Neural cell (in vitro differentiated cells): Measurements from ENCODE around the gene GPSM3. TPM values are rescaled to one million over a fixed set of nuclear protein-coding genes. Genes with fewer than 3 reads are reported as not detected.

Experiments
- H2AFZ ChIP-seq: fragments of 200-600, 300-800 bp; sonication (generic), shearing (Covaris generic); 2 replicates; pipeline ENCODE4 v1.6.0; 2014; ENCODE audit warnings: low read depth, mild to moderate bottlenecking, antibody characterized with exemption, low read length, moderate library complexity
- H3F3A ChIP-seq: fragments of 200-600 bp; shearing (Covaris generic); 2 replicates; pipeline ENCODE4 v1.6.1; 2016; ENCODE audit warnings: mild to moderate bottlenecking, moderate library complexity, mixed read lengths, antibody characterized with exemption, low read length; ENCODE audit not compliant: insufficient read depth, poor library complexity, severe bottlenecking
- H3K27ac ChIP-seq: fragments of 200-600, 300-800 bp; sonication (generic), shearing (Covaris generic); 2 replicates; pipeline ENCODE4 v1.5.1; 2014; ENCODE audit warnings: mild to moderate bottlenecking, low read length, moderate library complexity
- H3K27me3 ChIP-seq: fragments of 300-800, 200-600 bp; sonication (generic), shearing (Covaris generic); 2 replicates; pipeline ENCODE4 v1.6.0; 2014; ENCODE audit warnings: mild to moderate bottlenecking, low read depth, low read length, moderate library complexity; ENCODE audit not compliant: insufficient read depth
- H3K36me3 ChIP-seq: fragments of 300-800, 200-600 bp; sonication (generic), shearing (Covaris generic); 2 replicates; pipeline ENCODE4 v1.5.1; 2014; ENCODE audit warnings: mild to moderate bottlenecking, antibody characterized with exemption, low read length, moderate library complexity; ENCODE audit not compliant: insufficient read depth
- H3K4me2 ChIP-seq: fragments of 300-800, 200-600 bp; sonication (generic), shearing (Covaris generic); 2 replicates; pipeline ENCODE4 v1.6.0; 2014; ENCODE audit warnings: mild to moderate bottlenecking, low read length
- H3K4me3 ChIP-seq: fragments of 300-800, 200-600 bp; sonication (generic), shearing (Covaris generic); 2 replicates; pipeline ENCODE4 v1.5.1; 2014; ENCODE audit warnings: mild to moderate bottlenecking, low read length, moderate library complexity
- H3K79me2 ChIP-seq: fragments of 200-600 bp; shearing (Covaris generic); replicated peaks from 2 replicates; pipeline ENCODE4 v1.6.0; 2014; ENCODE audit warnings: mild to moderate bottlenecking, low read length, moderate library complexity; ENCODE audit not compliant: insufficient read depth
- H3K9ac ChIP-seq: fragments of 300-800, 200-600 bp; sonication (generic), shearing (Covaris generic); 2 replicates; pipeline ENCODE4 v1.6.1; 2016; ENCODE audit warnings: mild to moderate bottlenecking, low read length, mixed read lengths
- H3K9me2 ChIP-seq: fragments of 200-600 bp; shearing (Covaris generic); 2 replicates; pipeline ENCODE4 v1.6.1; 2016; ENCODE audit warnings: mild to moderate bottlenecking, low read length, mixed read lengths; ENCODE audit not compliant: insufficient read depth
- H3K9me3 ChIP-seq: fragments of 200-600, 300-800 bp; sonication (generic), shearing (Covaris generic); 2 replicates; pipeline ENCODE4 v1.6.1; 2016; ENCODE audit warnings: mild to moderate bottlenecking, mixed run types, low read length, moderate library complexity, mixed read lengths
- H4K20me1 ChIP-seq: fragments of 200-600 bp; shearing (Covaris generic); 2 replicates; pipeline ENCODE4 v1.6.1; 2016; ENCODE audit warnings: mild to moderate bottlenecking, mixed run types; ENCODE audit not compliant: insufficient read depth
- EP300 ChIP-seq: fragments of 450-650 bp; conservative IDR thresholded peaks from 2 replicates; pipeline ENCODE4 v1.6.1; 2014; ENCODE audit warnings: antibody characterized with exemption, mild to moderate bottlenecking, moderate library complexity; ENCODE audit not compliant: poor library complexity, severe bottlenecking
- EZH2 ChIP-seq: fragments of 200-600, 300-800 bp; shearing (Covaris generic), sonication (generic); IDR thresholded peaks from 2 replicates; pipeline ENCODE4 v1.6.1; 2014; ENCODE audit warnings: antibody characterized with exemption, low read length, borderline replicate concordance, mild to moderate bottlenecking; ENCODE audit not compliant: insufficient read depth, poor library complexity, severe bottlenecking
- MXI1 ChIP-seq: fragments of 450-650 bp; conservative IDR thresholded peaks from 2 replicates; pipeline ENCODE4 v1.6.1; 2014; ENCODE audit warnings: antibody characterized with exemption, mild to moderate bottlenecking; ENCODE audit not compliant: poor library complexity, severe bottlenecking
- POLR2AphosphoS5 ChIP-seq: IDR thresholded peaks from 2 replicates; pipeline ENCODE4 v1.6.1; 2012
- RAD21 ChIP-seq: fragments of 450-650 bp; conservative IDR thresholded peaks from 2 replicates; pipeline ENCODE4 v1.6.1; 2014; ENCODE audit warnings: antibody characterized with exemption, mild to moderate bottlenecking, moderate library complexity
- SMC3 ChIP-seq: fragments of 450-650 bp; conservative IDR thresholded peaks from 2 replicates; pipeline ENCODE4 v1.6.1; 2014; ENCODE audit warnings: antibody characterized with exemption, mild to moderate bottlenecking, moderate library complexity; ENCODE audit not compliant: poor library complexity
- TAF1 ChIP-seq: IDR thresholded peaks from 2 replicates; pipeline ENCODE4 v1.6.1; 2012; ENCODE audit warnings: low read depth
- polyA plus RNA-seq: library from polyadenylated mRNA; depleted of rRNA; stranded (reverse); fragments of >200 nt; gene quantifications from 2 replicates; pipeline ENCODE4 v1.2.3, GENCODE V29; 2014
- TF ChIP-seq, protein P1 (sequence below): IDR thresholded peaks from 2 replicates; pipeline ENCODE4 v1.6.1; 2012; ENCODE audit warnings: borderline replicate concordance
- TF ChIP-seq, protein P2 (sequence below): fragments of 450-650 bp; IDR thresholded peaks from 2 replicates; pipeline ENCODE4 v1.5.1; 2014; ENCODE audit warnings: antibody characterized with exemption, mild to moderate bottlenecking, moderate library complexity; ENCODE audit not compliant: poor library complexity, severe bottlenecking

The GPSM3 gene
- polyA plus RNA-seq, 1 donor from 2014 or later: 1.2 TPM

DNA sequence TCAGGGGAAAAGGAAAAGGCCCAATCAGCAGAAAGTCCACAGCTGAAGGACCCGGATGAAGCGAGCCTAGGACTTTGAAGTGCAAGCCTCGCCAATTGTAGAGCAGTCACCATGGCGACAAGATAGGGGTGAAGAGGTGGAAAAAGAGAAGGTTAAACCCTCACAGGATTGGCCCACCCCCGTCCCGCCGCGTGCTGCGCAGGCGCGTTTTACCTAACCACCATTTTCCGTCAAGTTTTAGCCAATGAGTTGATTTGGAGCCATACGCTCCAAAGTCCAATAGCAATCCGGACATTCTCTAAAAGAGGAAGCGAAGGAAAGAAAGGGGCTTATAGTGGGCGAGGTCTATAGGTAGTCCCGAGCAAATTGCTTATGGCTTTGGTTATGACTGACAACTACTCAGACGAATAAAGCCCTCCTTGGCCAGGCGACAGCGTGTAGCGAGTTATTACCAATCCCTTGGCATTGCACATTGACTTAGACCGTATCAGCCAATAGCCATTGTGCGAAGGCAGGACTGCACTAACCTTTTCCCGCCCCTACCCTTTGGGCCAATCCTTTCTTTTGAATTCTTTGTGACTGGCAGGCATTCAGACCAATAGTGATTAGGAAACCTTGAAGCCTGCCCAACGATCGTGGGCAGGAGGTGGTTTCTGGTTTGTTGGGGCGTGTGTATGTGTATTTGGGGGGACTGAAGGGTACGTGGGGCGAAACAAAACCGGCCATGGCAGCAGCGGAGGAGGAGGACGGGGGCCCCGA is 14.5 kb downstream of the GPSM3 start, which contains the start of gene RNF5:
TSS of gene RNF5 (plus strand) at position 618 of the 759 bp plus-strand sequence. CDS start at position 725, 107 bp downstream.
- H2AFZ ChIP-seq: peak within 1 kb of the TSS; percentile 67
- peaks cover 4% of the 10 kb centered on the region for H3F3A ChIP-seq
- H3K9ac ChIP-seq: peak within 1 kb of the TSS; percentile 99
- TF ChIP-seq POLR2AphosphoS5 (peak; percentile 53), TAF1 (no peak), EZH2 (no peak), MXI1 (peak; percentile 29), EP300 (peak; percentile 11)
- TF ChIP-seq, protein P1, sequence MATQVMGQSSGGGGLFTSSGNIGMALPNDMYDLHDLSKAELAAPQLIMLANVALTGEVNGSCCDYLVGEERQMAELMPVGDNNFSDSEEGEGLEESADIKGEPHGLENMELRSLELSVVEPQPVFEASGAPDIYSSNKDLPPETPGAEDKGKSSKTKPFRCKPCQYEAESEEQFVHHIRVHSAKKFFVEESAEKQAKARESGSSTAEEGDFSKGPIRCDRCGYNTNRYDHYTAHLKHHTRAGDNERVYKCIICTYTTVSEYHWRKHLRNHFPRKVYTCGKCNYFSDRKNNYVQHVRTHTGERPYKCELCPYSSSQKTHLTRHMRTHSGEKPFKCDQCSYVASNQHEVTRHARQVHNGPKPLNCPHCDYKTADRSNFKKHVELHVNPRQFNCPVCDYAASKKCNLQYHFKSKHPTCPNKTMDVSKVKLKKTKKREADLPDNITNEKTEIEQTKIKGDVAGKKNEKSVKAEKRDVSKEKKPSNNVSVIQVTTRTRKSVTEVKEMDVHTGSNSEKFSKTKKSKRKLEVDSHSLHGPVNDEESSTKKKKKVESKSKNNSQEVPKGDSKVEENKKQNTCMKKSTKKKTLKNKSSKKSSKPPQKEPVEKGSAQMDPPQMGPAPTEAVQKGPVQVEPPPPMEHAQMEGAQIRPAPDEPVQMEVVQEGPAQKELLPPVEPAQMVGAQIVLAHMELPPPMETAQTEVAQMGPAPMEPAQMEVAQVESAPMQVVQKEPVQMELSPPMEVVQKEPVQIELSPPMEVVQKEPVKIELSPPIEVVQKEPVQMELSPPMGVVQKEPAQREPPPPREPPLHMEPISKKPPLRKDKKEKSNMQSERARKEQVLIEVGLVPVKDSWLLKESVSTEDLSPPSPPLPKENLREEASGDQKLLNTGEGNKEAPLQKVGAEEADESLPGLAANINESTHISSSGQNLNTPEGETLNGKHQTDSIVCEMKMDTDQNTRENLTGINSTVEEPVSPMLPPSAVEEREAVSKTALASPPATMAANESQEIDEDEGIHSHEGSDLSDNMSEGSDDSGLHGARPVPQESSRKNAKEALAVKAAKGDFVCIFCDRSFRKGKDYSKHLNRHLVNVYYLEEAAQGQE: peak; percentile 39
- H3K27me3 ChIP-seq: no peaks in the 10 kb centered on the region
- peaks cover 45% of the 10 kb centered on the region for H3K79me2 ChIP-seq
- peak within 1 kb of the TSS; percentile 90 for H3K4me2 ChIP-seq
- H4K20me1 ChIP-seq: no peaks in the 10 kb centered on the region
- H3K9me2 ChIP-seq: no peaks in the 10 kb centered on the region
- peak within 1 kb of the TSS; percentile 91 for H3K4me3 ChIP-seq
- H3K9me3 ChIP-seq: no peaks in the 10 kb centered on the region
- no peaks in the 10 kb centered on the region for H3K36me3 ChIP-seq
- peak within 1 kb of the TSS; percentile 97 for H3K27ac ChIP-seq

DNA sequence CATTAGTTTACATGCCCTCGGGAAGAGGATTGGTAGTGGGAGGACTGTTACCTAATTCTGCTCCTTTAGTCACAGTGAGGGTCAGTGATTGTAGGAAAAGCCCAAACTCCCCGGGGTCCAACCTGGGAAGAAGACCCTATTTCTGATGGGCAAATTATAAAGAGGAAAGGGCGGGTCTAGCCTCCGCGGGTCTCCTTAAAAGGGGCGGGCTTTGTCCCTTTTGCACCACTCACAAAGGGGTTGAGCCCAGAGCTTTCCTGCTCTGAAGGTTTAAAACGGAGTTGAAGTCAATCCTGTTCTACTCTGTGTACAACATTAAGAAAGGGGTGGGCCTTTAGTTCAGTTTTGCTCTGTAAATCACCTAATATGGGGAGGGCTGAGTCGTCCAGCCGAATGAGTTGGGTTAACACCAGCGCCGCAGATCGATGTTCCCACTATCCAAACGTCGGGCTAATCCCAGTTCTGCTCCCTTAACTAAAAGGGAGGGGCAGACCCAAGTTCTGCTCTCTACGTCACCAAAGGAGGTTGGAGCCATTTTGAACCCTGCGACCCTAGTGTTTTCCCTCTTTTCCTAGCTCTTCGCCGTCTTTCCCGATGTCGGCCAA is 15.2 kb downstream of the GPSM3 start:
- H3K27me3 ChIP-seq: no peaks in the 10 kb centered on the region
- peaks cover 50% of the 10 kb centered on the region for H3K79me2 ChIP-seq
- H3K36me3 ChIP-seq: no peaks in the 10 kb centered on the region
- TF ChIP-seq SMC3 (no peak), POLR2AphosphoS5 (peak; percentile 72), EZH2 (no peak), TAF1 (peak; percentile 88), MXI1 (no peak), EP300 (peak; percentile 45), RAD21 (peak; percentile 30)
- TF ChIP-seq, protein P1: peak; percentile 92
- TF ChIP-seq, protein P2, sequence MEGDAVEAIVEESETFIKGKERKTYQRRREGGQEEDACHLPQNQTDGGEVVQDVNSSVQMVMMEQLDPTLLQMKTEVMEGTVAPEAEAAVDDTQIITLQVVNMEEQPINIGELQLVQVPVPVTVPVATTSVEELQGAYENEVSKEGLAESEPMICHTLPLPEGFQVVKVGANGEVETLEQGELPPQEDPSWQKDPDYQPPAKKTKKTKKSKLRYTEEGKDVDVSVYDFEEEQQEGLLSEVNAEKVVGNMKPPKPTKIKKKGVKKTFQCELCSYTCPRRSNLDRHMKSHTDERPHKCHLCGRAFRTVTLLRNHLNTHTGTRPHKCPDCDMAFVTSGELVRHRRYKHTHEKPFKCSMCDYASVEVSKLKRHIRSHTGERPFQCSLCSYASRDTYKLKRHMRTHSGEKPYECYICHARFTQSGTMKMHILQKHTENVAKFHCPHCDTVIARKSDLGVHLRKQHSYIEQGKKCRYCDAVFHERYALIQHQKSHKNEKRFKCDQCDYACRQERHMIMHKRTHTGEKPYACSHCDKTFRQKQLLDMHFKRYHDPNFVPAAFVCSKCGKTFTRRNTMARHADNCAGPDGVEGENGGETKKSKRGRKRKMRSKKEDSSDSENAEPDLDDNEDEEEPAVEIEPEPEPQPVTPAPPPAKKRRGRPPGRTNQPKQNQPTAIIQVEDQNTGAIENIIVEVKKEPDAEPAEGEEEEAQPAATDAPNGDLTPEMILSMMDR: no peak
- no peaks in the 10 kb centered on the region for H3K9me2 ChIP-seq
- H3K9ac ChIP-seq: peak overlapping the region; percentile 99
- peak overlapping the region; percentile 97 for H3K27ac ChIP-seq
- H2AFZ ChIP-seq: peak overlapping the region; percentile 21
- peak overlapping the region; percentile 91 for H3K4me3 ChIP-seq
- H3K4me2 ChIP-seq: peak overlapping the region; percentile 90
- H3F3A ChIP-seq: peaks cover 4% of the 10 kb centered on the region
- no peaks in the 10 kb centered on the region for H4K20me1 ChIP-seq
- H3K9me3 ChIP-seq: no peaks in the 10 kb centered on the region
